ENCODE results near the gene KCNE4. TPM values are rescaled to one million over a fixed set of nuclear protein-coding genes. Genes with fewer than 3 reads are reported as not detected.

KCNE4 gene
- polyA plus RNA-seq, 1 donor from 2014 or later: not detected

- no peaks in the 10 kb centered on the region for H4K20me1 ChIP-seq (ENCODE audit: insufficient read depth)
- H3K9me2 ChIP-seq (ENCODE audit: insufficient read depth, low read length): no peaks in the 10 kb centered on the region
- H3K4me3 ChIP-seq (ENCODE audit: low read length): no peak overlapping the region
- no peaks in the 10 kb centered on the region for H3F3A ChIP-seq (ENCODE audit: insufficient read depth, low read length, poor library complexity, severe bottlenecking)
- no peak overlapping the region for H3K27ac ChIP-seq (ENCODE audit: low read length)
- no peaks in the 10 kb centered on the region for H3K79me2 ChIP-seq (replicated peaks; ENCODE audit: insufficient read depth, low read length)
- TF ChIP-seq MXI1 (conservative IDR thresholded peaks at IDR 0.05; ENCODE audit: poor library complexity, severe bottlenecking) (no peak), RAD21 (conservative IDR thresholded peaks at IDR 0.05) (no peak), EZH2 (IDR thresholded peaks at IDR 0.05; ENCODE audit: borderline replicate concordance, insufficient read depth, low read length, poor library complexity, severe bottlenecking) (no peak)
- H3K9ac ChIP-seq (ENCODE audit: low read length): no peak overlapping the region
- no peak overlapping the region for H2AFZ ChIP-seq (ENCODE audit: low read depth, low read length)
- no peaks in the 10 kb centered on the region for H3K9me3 ChIP-seq (ENCODE audit: low read length)
- no peaks in the 10 kb centered on the region for H3K36me3 ChIP-seq (ENCODE audit: insufficient read depth, low read length)
- no peak overlapping the region for H3K4me2 ChIP-seq (ENCODE audit: low read length)
- H3K27me3 ChIP-seq (ENCODE audit: insufficient read depth, low read depth, low read length): no peaks in the 10 kb centered on the region
These were observed 43.8 kb upstream of the KCNE4 start for GRCh38 chr2:223008162-223008561.

GRCh38 chr2:223008956-223009355 lies 43.0 kb upstream of the KCNE4 start:
- H3K9me3 ChIP-seq (ENCODE audit: low read length): no peaks in the 10 kb centered on the region
- no peak overlapping the region for H3K4me2 ChIP-seq (ENCODE audit: low read length)
- H4K20me1 ChIP-seq (ENCODE audit: insufficient read depth): no peaks in the 10 kb centered on the region
- H2AFZ ChIP-seq (ENCODE audit: low read depth, low read length): no peak overlapping the region
- H3K9ac ChIP-seq (ENCODE audit: low read length): no peak overlapping the region
- no peak overlapping the region for H3K4me3 ChIP-seq (ENCODE audit: low read length)
- H3K9me2 ChIP-seq (ENCODE audit: insufficient read depth, low read length): no peaks in the 10 kb centered on the region
- no peaks in the 10 kb centered on the region for H3F3A ChIP-seq (ENCODE audit: insufficient read depth, low read length, poor library complexity, severe bottlenecking)
- no peaks in the 10 kb centered on the region for H3K36me3 ChIP-seq (ENCODE audit: insufficient read depth, low read length)
- H3K27me3 ChIP-seq (ENCODE audit: insufficient read depth, low read depth, low read length): no peaks in the 10 kb centered on the region
- TF ChIP-seq SMC3 (conservative IDR thresholded peaks at IDR 0.05; ENCODE audit: poor library complexity) (no peak), EZH2 (IDR thresholded peaks at IDR 0.05; ENCODE audit: borderline replicate concordance, insufficient read depth, low read length, poor library complexity, severe bottlenecking) (no peak), MXI1 (conservative IDR thresholded peaks at IDR 0.05; ENCODE audit: poor library complexity, severe bottlenecking) (no peak), CTCF (IDR thresholded peaks at IDR 0.05; ENCODE audit: poor library complexity, severe bottlenecking) (no peak), EP300 (conservative IDR thresholded peaks at IDR 0.05; ENCODE audit: poor library complexity, severe bottlenecking) (no peak), REST (IDR thresholded peaks at IDR 0.05; ENCODE audit: borderline replicate concordance) (no peak), POLR2AphosphoS5 (IDR thresholded peaks at IDR 0.05) (no peak), TAF1 (IDR thresholded peaks at IDR 0.05; ENCODE audit: low read depth) (no peak)
- no peaks in the 10 kb centered on the region for H3K79me2 ChIP-seq (replicated peaks; ENCODE audit: insufficient read depth, low read length)
- no peak overlapping the region for H3K27ac ChIP-seq (ENCODE audit: low read length)

- H2AFZ ChIP-seq (ENCODE audit: low read depth, low read length): no peak overlapping the region
- no peaks in the 10 kb centered on the region for H3K9me3 ChIP-seq (ENCODE audit: low read length)
- H3K36me3 ChIP-seq (ENCODE audit: insufficient read depth, low read length): no peaks in the 10 kb centered on the region
- no peak overlapping the region for H3K4me3 ChIP-seq (ENCODE audit: low read length)
- H3K79me2 ChIP-seq (replicated peaks; ENCODE audit: insufficient read depth, low read length): no peaks in the 10 kb centered on the region
- H3K27me3 ChIP-seq (ENCODE audit: insufficient read depth, low read depth, low read length): no peaks in the 10 kb centered on the region
- H3K27ac ChIP-seq (ENCODE audit: low read length): no peak overlapping the region
- H3K9me2 ChIP-seq (ENCODE audit: insufficient read depth, low read length): no peaks in the 10 kb centered on the region
- TF ChIP-seq RAD21 (conservative IDR thresholded peaks at IDR 0.05): no peak
- H3F3A ChIP-seq (ENCODE audit: insufficient read depth, low read length, poor library complexity, severe bottlenecking): no peaks in the 10 kb centered on the region
- H3K4me2 ChIP-seq (ENCODE audit: low read length): no peak overlapping the region
- no peak overlapping the region for H3K9ac ChIP-seq (ENCODE audit: low read length)
- H4K20me1 ChIP-seq (ENCODE audit: insufficient read depth): no peaks in the 10 kb centered on the region
These were observed 41.3 kb upstream of the KCNE4 start for GRCh38 chr2:223010641-223011040.
